ENCODE results near the gene BUD31.

- TF ChIP-seq CTCF (conservative IDR thresholded peaks at IDR 0.05; ENCODE audit: low read depth, low read length) (no peak), POLR2A (IDR thresholded peaks at IDR 0.05; ENCODE audit: low read depth, low read length) (no peak), BHLHE40 (IDR thresholded peaks at IDR 0.05; ENCODE audit: low read depth, low read length) (no peak), FOS (IDR thresholded peaks at IDR 0.05; ENCODE audit: low read depth, low read length) (no peak), USF2 (IDR thresholded peaks at IDR 0.05; ENCODE audit: low read depth, low read length) (no peak)
Measured at GRCh38 chr7:99440195-99440594, 31.4 kb downstream of the BUD31 start.

Measured in IMR-90 (cell line).